Measurements from ENCODE around the gene RAB37. TPM values are rescaled to one million over a fixed set of nuclear protein-coding genes. Genes with fewer than 3 reads are reported as not detected.

RAB37 gene
- total and polyA plus RNA-seq, 2 of the 13 experiments (the other 11 are each of a cell fraction or from before 2014, with no cell fraction given) = 0.91 to 3.7 TPM

DNA sequence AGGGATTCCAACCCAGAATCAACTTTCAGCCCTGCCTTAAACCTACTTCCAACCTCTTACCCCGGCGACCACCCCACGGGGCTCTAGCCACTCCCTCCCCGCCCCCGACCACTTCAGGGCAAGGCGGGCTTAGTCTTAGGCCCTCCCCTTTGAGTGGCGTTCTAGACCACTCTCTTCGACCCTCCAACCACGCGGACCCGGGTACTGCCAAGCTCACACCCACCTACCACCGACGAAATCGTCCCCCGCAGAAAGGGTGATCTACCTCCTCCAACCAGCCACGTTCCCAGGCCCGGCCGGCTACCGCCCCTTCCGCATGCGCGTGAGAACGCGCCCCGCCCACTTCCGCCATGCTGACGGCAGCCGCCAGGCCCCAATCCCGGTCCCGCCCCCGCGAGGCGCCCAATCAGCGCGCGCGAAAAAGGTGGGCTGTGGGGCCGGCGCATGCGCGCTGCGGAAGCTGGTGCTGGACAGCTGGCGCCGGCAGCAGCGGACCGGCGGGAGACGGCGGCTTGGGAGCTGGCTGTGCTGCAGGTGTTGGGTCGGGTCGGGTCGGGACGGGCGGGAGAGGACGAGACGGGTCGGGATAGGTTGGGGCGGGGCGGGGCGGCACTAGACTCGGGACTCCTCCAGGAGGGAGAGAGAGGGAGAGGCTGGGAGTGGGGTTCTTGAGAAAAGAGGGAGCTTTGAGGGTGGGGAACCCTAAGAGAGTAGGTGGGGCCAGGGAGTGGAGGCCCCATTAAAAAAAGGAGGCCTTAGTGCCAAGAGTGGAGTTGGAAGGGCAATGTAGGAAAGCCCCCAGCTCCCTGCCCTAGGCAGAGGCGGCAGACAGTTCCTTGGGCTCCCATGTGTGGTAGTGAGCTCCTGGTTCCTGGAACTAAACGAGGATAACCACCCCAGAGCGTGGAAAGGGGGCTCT, 39.2 kb downstream of the RAB37 start, which contains the start of gene NAT9 (continued):
- TF ChIP-seq ZNF362 (CRISPR knock-in tag; IDR thresholded peaks at IDR 0.05; ENCODE audit: borderline replicate concordance) (peak; percentile 19; the same call in 1 of the 2 replicates), ZNF274 (CRISPR knock-in tag; IDR thresholded peaks at IDR 0.05) (peak; percentile 76; the same call in 1 of the 2 replicates), REL (CRISPR knock-in tag; conservative IDR thresholded peaks at IDR 0.05) (0 out of 2 replicates have a peak, but pooled peaks have one; percentile 34), ZNF564 (CRISPR knock-in tag; IDR thresholded peaks at IDR 0.05) (peak; percentile 20; the same call in 1 of the 2 replicates), HNRNPK (IDR thresholded peaks at IDR 0.05; ENCODE audit: low read depth, low read length, poor library complexity, severe bottlenecking) (peak; percentile 98), ZIK1 (CRISPR knock-in tag; IDR thresholded peaks at IDR 0.05; ENCODE audit: borderline replicate concordance, low read depth) (peak; percentile 30; the same call in 1 of the 2 replicates), ELF3 (CRISPR knock-in tag; IDR thresholded peaks at IDR 0.05) (peak; percentile 88), FIP1L1 (IDR thresholded peaks at IDR 0.05; ENCODE audit: borderline replicate concordance, insufficient read depth, low read depth, low read length) (no peak), CHD2 (IDR thresholded peaks at IDR 0.05; ENCODE audit: low read depth, low read length) (peak; percentile 44; the same call in 1 of the 2 replicates), ZNF235 (CRISPR knock-in tag; IDR thresholded peaks at IDR 0.05; ENCODE audit: borderline replicate concordance) (peak; percentile 19; the same call in 1 of the 2 replicates), PHF21A (CRISPR knock-in tag; IDR thresholded peaks at IDR 0.05) (peak; percentile 78), MBNL3 (CRISPR knock-in tag; conservative IDR thresholded peaks at IDR 0.05) (no peak), SOX5 (CRISPR knock-in tag; IDR thresholded peaks at IDR 0.05; ENCODE audit: borderline replicate concordance) (peak; percentile 59), ZNF619 (CRISPR knock-in tag; IDR thresholded peaks at IDR 0.05) (peak; percentile 54; the same call in 1 of the 2 replicates), ZFP62 (CRISPR knock-in tag; IDR thresholded peaks at IDR 0.05) (no peak), NFKBIZ (CRISPR knock-in tag; IDR thresholded peaks at IDR 0.05) (peak; percentile 38)
- TF ChIP-seq, protein P1, sequence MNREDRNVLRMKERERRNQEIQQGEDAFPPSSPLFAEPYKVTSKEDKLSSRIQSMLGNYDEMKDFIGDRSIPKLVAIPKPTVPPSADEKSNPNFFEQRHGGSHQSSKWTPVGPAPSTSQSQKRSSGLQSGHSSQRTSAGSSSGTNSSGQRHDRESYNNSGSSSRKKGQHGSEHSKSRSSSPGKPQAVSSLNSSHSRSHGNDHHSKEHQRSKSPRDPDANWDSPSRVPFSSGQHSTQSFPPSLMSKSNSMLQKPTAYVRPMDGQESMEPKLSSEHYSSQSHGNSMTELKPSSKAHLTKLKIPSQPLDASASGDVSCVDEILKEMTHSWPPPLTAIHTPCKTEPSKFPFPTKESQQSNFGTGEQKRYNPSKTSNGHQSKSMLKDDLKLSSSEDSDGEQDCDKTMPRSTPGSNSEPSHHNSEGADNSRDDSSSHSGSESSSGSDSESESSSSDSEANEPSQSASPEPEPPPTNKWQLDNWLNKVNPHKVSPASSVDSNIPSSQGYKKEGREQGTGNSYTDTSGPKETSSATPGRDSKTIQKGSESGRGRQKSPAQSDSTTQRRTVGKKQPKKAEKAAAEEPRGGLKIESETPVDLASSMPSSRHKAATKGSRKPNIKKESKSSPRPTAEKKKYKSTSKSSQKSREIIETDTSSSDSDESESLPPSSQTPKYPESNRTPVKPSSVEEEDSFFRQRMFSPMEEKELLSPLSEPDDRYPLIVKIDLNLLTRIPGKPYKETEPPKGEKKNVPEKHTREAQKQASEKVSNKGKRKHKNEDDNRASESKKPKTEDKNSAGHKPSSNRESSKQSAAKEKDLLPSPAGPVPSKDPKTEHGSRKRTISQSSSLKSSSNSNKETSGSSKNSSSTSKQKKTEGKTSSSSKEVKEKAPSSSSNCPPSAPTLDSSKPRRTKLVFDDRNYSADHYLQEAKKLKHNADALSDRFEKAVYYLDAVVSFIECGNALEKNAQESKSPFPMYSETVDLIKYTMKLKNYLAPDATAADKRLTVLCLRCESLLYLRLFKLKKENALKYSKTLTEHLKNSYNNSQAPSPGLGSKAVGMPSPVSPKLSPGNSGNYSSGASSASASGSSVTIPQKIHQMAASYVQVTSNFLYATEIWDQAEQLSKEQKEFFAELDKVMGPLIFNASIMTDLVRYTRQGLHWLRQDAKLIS (CRISPR knock-in tag; IDR thresholded peaks at IDR 0.05) = no peak
- TF ChIP-seq, protein P2, sequence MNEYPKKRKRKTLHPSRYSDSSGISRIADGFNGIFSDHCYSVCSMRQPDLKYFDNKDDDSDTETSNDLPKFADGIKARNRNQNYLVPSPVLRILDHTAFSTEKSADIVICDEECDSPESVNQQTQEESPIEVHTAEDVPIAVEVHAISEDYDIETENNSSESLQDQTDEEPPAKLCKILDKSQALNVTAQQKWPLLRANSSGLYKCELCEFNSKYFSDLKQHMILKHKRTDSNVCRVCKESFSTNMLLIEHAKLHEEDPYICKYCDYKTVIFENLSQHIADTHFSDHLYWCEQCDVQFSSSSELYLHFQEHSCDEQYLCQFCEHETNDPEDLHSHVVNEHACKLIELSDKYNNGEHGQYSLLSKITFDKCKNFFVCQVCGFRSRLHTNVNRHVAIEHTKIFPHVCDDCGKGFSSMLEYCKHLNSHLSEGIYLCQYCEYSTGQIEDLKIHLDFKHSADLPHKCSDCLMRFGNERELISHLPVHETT (CRISPR knock-in tag; conservative IDR thresholded peaks at IDR 0.05) = 0 out of 2 replicates have a peak, but pooled peaks have one; percentile 55
- TF ChIP-seq, protein P3, sequence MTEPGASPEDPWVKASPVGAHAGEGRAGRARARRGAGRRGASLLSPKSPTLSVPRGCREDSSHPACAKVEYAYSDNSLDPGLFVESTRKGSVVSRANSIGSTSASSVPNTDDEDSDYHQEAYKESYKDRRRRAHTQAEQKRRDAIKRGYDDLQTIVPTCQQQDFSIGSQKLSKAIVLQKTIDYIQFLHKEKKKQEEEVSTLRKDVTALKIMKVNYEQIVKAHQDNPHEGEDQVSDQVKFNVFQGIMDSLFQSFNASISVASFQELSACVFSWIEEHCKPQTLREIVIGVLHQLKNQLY (CRISPR knock-in tag; IDR thresholded peaks at IDR 0.05) = peak; percentile 58; the same call in 1 of the 2 replicates

Data from HepG2 (cell line).